ENCODE measurements around the gene ERMARD.
"Not testable (repeated sequence)": the region's sequence is repeated elsewhere in the genome, so short reads cannot be mapped to it uniquely, and the experiment has no call there.

ERMARD gene

GRCh38 chr6:169752074-169752623, 727 bp downstream of the ERMARD start:
- CTCF ChIA-PET, result interaction anchor here (0.5 kb wide), 1 partner anchor 274 kb away, joined by 3 read pairs; no protein-coding TSS in a partner anchor
- POLR2A ChIA-PET (ENCODE audit: low non-redundant PET), result no interaction called here
- peak overlapping the region; percentile 91 for H3K27ac ChIP-seq
- no peak for TF ChIP-seq CTCF (conservative IDR thresholded peaks at IDR 0.05; ENCODE audit: low read depth)
- peak; percentile 3 for DNase-seq (ENCODE audit: low spot score)

GRCh38 chr6:169755162-169755561, 3.7 kb downstream of the ERMARD start:
- no peak overlapping the region for H3K27ac ChIP-seq
- CTCF ChIA-PET, result no interaction called here
- DNase-seq (ENCODE audit: low spot score), result no peak
- no peak for TF ChIP-seq CTCF (conservative IDR thresholded peaks at IDR 0.05; ENCODE audit: low read depth)
- POLR2A ChIA-PET (ENCODE audit: low non-redundant PET), result no interaction called here

- TF ChIP-seq CTCF (conservative IDR thresholded peaks at IDR 0.05; ENCODE audit: low read depth), result no peak
- H3K27ac ChIP-seq, result no peak overlapping the region
- DNase-seq (ENCODE audit: low spot score), result no peak
- CTCF ChIA-PET, result interaction anchor here (0.6 kb wide), 1 partner anchor 14 kb away, joined by 4 read pairs; no protein-coding TSS in a partner anchor
- POLR2A ChIA-PET (ENCODE audit: low non-redundant PET), result no interaction called here
Measured at GRCh38 chr6:169763308-169763707, 11.9 kb downstream of the ERMARD start.

GRCh38 chr6:169763881-169764280, 12.5 kb downstream of the ERMARD start:
- H3K27ac ChIP-seq, result no peak overlapping the region
- CTCF ChIA-PET, result interaction anchor here (0.6 kb wide), 2 partner anchors 14 to 36 kb away, joined by 4 to 5 read pairs; no protein-coding TSS in a partner anchor
- TF ChIP-seq CTCF (conservative IDR thresholded peaks at IDR 0.05; ENCODE audit: low read depth), result no peak
- no peak for DNase-seq (ENCODE audit: low spot score)
- POLR2A ChIA-PET (ENCODE audit: low non-redundant PET), result no interaction called here

- H3K27ac ChIP-seq; POLR2A ChIA-PET (ENCODE audit: low non-redundant PET); DNase-seq (ENCODE audit: low spot score); CTCF ChIA-PET: not testable (repeated sequence)
Measured at GRCh38 chr6:169765789-169766188, 14.4 kb downstream of the ERMARD start.

- ChIA-PET POLR2A (ENCODE audit: low non-redundant PET) (no interaction called here), CTCF (no interaction called here)
- H3K27ac ChIP-seq, result no peak overlapping the region
- no peak for TF ChIP-seq CTCF (conservative IDR thresholded peaks at IDR 0.05; ENCODE audit: low read depth)
- DNase-seq (ENCODE audit: low spot score), result no peak
Measured at GRCh38 chr6:169766232-169766631, 14.8 kb downstream of the ERMARD start.

- ChIA-PET CTCF (no interaction called here), POLR2A (ENCODE audit: low non-redundant PET) (no interaction called here)
- no peak for DNase-seq (ENCODE audit: low spot score)
- no peak overlapping the region for H3K27ac ChIP-seq
- no peak for TF ChIP-seq CTCF (conservative IDR thresholded peaks at IDR 0.05; ENCODE audit: low read depth)
Measured at GRCh38 chr6:169766921-169767736, 15.7 kb downstream of the ERMARD start.

Measured in RWPE1 (cell line).